SKM-1 treated with dmso at 0.1 percent for 144 hours (cell line): Measurements from ENCODE around the gene WWOX.

Experiments used
- DNase-seq: peaks from one replicate; lab custom pipeline; 2025; ENCODE audit not compliant: unreplicated experiment; lab: John Stamatoyannopoulos, UW

The WWOX gene

DNA sequence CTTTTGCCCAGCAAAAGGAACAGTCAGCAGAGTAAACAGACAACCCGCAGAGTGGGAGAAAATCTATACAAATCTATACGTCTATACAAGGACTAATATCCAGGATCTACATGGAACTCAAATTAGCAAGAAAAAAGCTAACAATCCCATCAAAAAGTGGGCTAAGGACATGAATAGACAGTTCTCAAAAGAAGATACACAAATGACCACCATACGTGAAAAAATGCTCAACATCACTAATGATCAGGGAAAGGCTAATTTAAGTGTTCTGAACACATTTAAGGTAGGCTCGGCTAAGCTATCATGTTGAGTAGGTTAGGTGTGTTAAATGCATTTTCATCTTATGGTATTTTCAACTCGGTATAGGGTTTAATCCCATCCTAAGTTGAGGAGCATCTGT, 598.0 kb downstream of the WWOX start:
- DNase-seq: no peak

DNA sequence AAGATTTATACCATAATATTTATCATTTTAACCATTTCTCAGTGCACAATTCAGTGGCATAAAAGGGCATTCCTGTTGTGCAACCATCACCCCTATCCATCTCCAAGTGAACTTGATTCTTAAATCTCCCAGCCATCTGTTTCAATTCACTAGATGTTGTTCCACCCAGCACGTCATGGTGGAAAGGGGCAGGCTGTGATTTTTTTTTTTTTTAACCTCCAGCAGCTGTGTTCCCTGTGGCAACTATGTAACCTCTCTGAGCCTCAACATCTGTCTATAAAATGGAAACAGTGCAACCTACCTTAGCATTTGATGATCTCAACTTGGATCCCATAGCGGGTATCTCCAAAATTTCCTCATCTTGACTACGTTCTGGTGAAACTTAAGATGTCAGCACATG, 604.5 kb downstream of the WWOX start:
- no peak for DNase-seq

DNA sequence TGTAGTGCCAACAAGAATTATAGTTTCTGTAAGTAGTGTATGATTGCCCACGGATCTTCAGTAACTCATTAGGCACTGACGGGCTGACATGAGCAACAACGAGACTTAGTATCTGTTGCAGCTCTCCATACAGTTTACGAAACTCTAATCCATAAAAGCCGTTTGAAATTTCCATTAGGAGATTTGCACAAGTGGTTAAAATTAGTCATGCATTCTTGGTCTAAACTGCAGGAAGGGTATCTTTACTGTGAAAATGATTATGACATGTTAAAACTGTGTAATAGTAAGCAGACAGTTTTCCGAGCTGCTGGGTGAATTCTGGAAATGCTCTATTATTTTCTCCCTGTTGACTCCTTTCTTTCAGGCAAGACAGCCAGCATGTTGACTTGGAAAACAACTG, 605.0 kb downstream of the WWOX start:
- no peak for DNase-seq

DNA sequence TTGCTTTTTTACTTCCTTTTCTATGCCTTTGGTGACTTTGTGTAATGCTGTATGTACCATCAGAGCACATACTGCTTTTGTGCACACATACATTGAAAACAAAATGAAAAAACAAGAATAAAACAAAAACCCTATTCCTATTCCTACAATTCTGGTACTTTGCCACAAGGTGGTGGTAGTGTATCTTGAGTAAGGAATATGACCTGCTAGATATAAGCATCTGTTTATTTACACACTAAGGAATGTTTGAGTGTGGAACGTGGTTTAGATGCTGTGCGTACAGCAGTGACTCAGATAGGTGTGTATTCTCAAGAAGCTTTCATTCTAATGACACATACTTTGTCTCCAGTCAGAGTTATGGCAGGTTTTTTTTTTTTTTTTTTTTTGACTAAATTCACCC, 606.2 kb downstream of the WWOX start:
- DNase-seq: peak; percentile 10

DNA sequence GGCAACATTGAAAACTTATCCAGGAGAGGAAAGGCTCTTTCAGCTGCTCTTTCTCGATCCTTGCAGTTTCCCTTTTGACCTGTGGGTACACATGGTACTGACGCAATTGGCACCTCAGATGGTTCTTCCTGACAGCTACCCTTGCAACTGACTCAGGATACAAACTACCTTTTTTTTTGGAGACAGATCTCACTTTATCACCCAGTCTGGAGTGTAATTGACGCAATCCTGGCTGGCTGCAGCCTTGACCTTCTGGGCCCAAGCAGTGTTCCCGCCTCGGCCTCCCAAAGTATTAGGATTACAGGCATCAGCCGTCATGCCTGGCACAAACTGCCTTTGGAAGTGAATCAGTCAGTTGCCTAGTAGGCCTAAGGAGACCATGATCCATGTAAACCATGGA, 607.2 kb downstream of the WWOX start:
- DNase-seq: no peak

DNA sequence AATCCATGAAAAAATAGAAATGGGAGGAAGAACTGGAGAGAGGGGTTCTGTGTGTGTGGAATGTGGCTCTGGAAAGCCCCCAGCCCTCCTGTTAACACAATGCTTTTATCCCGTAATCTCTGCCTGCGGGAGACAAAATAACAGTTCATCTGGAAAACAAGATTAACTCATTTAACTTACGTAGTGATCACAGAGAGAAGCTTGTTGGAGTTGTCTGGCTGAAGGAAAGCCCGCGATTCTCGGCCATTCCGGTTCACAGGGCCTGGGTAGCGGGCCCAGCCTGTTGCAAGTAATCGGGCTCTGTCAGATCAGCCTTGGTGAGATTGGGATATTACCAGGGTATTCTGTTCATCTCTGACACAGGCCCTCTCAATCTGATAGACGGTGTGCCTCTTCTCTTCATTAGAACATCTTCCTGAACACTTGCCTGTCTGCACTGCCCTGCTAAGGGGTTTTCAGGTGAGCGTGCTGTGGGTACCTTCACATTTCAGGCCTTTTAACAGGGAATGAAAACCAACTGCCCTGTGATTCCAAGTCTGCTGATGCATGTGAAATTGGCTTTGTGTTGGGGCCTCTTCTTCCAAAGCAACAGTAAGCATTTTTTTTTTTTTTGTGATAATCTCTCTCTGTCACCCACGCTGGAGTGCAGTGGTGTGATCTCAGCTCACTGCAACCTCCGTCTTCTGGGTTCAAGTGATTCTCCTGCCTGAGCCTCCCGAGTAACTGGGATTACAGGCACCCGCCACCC, 609.9 kb downstream of the WWOX start:
- DNase-seq: no peak

DNA sequence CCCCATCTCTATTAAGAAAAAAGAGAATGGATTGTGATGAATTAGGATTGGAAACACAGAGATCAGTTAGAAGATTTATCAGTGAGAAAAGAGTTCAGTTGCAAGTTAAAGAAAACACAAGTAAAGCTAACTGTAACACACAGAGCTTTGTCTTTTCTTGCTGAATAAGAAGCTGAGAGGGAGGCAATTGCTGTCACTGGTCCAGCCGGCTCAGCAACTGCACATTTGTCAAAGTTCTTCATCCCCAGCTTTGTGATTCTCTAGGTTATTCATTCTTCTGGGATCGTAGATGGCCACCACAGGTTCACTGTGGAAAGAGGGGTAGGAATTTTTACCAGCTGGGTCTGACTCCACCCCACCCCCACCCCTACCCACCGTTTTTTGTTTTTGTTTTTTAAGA, 615.7 kb downstream of the WWOX start:
- no peak for DNase-seq

DNA sequence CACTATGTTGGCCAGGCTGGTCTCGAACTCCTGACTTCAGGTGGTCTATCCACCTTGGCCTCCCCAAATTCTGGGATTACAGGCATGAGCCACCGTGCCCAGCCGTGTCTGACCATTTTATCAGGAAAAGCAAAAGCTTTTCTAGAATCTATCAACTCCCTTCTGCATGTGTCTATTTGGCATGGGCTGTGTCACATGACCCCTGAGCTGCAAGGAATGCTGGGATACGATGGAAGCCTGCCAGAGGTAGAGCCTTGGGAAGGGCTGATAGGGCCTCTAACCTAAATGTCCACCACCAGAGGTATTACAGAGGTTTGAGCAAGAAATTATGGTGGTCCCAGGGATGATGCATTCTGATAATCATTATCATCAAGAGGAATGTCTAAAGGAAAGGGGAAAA, 616.2 kb downstream of the WWOX start:
- no peak for DNase-seq

DNA sequence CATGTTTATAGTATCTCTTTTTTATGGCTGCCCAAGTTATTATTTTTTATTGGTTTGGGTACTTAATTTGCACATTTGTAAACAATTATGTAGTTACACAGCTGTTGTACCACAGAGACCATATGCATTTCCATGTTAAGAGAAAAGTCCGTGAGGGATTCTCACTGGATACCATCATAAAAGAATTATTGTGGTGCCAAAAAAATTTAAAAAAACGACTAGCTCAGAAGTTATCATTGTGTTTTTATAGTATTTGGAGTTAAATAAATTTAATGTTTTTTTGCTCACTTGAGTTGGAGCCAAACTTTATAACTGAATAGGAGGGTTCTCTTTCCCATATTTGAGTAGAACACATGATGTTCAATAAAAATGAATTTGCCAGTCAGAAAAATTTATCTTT, 618.7 kb downstream of the WWOX start:
- DNase-seq: no peak

DNA sequence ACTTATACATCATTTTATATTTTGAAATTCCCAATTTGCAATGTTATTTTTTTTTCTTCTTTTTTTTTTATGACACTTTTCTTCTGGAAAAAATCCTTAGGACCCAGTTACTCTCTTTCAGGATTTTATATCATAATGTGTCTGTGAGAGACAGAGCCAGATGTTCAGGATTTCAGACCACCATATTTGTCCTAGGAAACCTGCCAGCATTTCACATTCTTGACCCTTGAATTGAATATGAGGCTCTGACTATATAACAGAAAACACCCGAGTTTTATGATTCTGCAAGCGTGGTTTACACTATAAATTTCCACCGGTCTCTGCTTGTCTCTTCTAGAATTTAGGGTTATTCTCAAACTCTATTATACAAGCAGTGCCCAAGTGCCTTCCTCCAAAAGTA, 621.0 kb downstream of the WWOX start:
- no peak for DNase-seq

DNA sequence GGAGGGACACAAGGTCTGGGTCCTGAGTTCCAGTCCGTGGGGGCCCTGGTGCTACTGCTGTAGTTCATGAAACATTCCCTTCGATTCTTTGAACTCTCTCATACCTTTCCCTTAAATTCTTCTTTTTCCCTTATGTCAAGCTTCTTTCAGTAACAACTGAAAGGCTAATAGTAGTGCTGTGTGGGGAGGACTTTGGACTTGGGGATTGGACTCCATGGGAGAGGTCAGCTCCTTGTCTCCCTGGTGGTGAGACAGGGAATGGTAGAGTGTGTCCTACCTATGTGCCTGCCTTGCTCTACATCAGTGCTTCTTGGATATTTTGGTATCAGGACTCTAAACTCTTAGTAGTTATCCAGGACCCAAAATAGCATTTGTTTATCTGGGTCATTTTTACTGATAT, 628.1 kb downstream of the WWOX start:
- DNase-seq: no peak

DNA sequence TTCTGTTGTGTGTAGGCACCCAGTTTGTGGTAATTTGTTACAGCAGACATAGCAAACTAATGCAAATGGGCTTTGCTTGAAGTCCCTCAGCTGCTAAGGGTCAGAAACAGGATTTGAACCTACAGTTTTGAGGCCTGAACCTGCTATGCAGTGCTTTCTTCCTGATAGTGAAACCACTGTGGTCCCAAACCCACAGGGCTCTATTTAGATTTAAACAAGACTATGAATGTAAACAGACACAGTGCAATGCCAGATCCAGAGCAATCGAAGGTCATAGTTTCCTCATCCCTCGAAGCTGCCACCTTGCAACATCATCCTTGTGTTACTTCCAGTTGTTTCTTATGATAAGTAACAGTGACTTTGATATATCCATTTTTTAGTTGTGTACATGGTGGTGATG, 630.2 kb downstream of the WWOX start:
- DNase-seq: no peak

DNA sequence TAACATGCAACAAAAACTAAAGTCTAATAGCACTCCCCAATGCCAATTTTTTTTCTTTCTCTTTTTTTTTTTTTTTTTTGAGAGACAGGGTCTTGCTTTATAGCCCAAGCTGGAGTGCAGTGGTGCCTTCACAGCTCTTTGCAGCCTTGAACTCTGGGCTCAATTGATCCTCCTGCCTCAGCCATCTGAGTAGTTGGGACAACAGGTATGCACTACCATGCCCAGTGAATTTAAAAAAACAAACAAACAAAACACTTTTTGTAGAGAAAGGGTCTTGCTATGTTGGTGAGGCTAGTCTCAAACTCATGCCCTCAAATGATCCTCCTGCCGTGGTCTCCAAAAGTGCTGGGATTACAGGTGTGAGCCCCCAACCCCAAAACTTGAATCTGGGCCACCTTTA, 632.3 kb downstream of the WWOX start:
- no peak for DNase-seq

DNA sequence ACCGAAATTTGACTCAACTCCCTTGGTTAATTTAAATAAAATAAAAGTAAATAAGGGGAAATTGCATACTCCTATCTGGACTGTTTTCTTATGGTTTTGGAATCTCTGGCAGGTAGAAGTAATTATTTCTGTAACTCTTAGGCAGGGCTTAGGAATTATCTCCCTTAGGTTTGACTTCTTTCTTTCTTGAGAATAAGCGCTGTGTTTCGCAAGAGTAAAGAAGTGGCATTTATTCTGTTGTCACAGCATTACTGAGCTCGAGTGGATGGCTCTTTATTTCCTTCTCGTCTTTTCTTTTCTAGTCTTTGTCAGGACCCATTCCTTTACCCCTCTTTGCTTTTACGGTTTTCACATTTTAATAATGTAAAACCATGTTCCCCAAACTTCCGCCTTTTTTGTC, 633.2 kb downstream of the WWOX start:
- no peak for DNase-seq

DNA sequence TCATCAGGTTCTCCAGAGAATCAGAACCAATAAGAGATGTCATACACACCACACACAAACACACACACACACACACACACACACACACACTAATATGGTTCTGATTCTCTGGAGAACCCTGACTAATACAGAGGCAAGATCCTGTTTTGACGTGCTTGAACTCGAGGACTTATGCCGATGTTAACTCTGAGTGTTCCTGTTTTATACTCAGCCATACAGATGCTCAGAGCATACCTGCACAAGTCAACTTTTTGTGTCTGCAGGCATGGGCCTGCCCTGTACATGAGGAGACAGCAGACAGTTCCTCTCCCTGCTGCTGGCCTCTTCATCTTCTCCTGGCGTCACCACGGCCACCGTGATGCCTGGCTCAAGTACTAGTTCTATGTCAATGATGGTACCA, 635.9 kb downstream of the WWOX start:
- DNase-seq: no peak

DNA sequence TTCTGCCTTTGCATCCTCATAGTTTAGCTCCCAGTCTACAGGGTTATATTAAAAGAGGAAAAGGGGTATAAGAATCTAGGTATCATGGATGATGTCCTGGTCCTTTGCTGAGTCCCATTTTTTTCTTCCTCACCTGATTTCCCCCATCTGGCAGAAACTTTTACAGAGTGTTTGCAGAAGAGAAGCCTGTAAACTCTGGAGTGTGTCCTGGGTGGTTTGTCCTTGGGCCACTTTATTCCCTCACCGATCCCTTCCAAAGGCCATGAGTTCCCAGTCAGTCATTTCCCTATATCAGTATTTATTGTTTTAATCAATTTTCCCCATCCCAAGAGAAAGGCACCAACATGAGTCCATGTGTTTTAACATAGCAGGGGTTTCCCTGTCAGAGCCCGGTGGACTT, 638.2 kb downstream of the WWOX start:
- DNase-seq: no peak

DNA sequence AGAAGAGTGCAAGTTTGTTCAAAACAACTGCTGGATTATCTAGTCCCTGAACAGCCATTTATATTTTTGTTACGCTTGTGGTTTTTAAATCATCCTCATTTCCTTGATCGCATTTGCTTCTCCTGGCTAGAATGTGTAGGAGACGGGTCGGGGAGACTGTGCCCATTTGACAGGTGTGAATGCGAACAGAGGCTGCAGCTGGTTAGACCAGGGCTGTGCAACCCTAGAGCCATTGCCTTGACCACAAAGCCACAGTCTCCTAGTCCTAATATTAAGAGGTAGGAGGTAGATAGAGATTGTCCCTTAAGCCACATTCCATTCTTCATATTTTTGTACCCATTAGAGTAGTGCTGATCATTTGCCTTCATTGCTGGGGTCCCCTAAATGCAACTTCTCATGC, 639.1 kb downstream of the WWOX start:
- no peak for DNase-seq

DNA sequence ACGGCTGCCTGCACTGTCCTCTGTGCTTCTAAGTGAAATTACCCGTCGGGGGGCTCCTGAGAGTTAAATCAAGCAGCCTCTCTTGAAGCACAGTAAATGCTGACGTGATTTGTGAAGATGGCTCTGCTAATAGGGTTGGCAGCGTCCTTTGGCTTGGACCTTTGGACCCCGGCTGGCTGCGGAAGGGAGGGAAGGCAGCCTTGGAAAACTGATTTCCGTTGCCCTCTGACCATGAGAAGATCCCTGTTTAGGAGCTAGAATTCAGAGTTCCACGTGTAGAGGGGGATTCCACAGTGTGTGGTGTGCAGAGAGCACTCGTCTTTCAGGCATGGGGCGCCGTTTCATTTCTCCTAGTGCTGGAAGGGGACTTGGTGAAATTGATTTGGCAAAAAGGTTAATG, 640.8 kb downstream of the WWOX start:
- no peak for DNase-seq

DNA sequence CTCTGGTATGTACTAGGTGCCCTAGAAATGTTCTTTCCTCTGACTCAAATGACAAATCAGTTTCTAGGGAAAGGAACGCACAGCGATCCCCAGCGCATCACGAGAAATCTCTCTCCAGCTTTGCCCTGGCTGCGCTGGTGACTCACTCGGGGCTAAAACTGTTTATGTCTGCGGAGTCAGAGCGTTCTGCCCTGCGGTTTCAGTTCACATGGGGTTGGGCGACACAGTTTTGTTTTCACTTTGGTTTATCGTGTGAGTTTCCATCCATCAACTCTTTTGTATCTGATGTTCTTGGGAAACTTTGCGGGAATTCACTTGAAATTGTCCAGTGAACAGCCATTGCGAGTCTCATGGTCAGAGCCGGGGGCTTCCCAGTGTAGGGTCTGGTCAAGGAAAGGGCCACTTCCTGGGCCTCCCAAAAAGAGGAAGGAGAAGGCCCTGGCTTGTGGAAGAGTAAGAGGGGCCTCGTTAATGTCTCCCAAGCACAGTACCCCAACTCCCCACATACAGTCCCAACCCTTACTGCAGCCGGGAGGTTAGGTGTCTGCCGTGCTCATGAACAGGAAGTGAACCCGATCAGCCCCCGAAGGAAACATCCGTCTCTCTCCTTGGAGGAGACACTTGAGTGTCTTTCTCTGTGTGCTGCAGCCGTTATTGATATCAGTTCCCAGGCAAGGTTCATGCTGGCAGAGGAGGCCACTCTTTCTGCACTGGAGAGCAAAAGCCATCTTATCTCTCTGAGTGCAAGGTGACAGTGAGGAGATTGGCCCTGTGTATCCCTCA, 643.2 kb downstream of the WWOX start:
- no peak for DNase-seq

DNA sequence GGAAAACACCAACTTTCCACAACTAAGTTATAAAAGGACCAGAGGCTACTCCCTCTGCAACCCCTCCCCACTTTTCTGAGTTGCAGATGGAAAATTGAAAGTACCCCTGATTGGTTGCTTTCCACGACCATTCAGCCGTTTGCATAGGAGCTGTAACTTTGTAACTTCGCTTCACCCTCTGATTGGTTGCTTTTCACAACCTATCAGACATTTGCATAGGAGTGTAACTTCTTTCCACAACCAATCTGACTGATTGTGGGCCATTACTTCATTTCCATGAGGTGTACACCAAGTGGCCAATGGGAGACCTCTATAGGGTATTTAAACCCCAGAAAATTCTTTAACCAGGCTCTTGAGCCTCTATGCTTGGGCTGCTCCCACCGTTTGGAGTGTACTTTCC, 644.1 kb downstream of the WWOX start:
- no peak for DNase-seq

DNA sequence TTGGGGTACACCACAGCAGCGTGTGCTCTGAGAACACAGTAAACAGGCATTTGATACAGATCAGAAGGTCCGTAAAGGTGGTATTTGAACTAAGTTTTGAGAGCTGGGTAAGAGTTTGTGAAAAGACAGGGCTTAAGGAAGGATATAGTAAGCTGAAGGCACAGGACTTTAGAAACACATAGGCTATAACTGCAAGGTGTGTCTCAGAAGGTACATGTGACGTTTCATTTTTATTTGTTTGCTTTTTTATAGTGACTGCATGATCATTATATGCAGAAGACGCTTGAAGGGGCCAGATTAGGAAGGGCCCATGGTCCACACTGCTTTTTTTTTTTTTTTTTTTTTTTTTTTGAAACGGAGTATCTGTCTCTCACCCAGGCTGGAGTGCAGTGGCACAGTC, 644.6 kb downstream of the WWOX start:
- DNase-seq: no peak

DNA sequence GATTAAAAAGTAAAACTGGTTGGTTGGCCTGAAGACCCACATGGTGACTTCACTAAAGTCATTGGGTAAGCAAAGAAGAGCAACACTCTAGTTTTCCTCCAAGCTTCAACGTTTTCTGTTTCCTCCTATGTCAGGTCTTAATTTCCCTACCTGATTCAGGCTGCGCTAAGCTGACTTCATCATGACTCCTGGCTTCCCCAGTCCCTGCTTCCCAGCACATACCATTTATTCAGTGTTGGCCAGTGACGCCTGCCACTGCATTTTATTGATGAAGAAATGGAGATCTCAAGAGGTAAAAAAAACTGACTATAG, 645.3 kb downstream of the WWOX start:
- no peak for DNase-seq
